ENCODE measurements around the gene CRB1.
"Not testable (repeated sequence)": the region's sequence is repeated elsewhere in the genome, so short reads cannot be mapped to it uniquely, and the experiment has no call there.

CRB1 gene

GRCh38 chr1:197402189-197402588 is 134.1 kb downstream of the CRB1 start:
- no peak for DNase-seq (ENCODE audit: low spot score)

DNA sequence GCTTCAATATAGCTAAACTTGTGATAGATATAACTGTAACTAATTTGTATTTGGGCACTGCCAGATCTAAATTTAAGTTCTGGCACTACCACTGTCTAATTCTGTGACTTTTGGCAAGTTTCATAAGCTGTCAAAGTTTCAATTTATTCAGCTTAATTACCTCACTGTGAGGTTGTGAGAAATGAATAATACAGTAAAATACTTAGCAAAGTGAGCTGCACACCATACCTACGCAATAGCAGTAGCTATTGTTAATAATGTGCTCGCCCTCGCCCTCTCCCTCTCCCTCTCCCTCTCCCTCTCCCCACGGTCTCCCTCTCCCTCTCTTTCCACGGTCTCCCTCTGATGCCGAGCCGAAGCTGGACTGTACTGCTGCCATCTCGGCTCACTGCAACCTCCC is 136.7 kb downstream of the CRB1 start:
- not testable (repeated sequence) for DNase-seq (ENCODE audit: low spot score)

GRCh38 chr1:197405614-197406013 is 137.6 kb downstream of the CRB1 start:
- DNase-seq (ENCODE audit: low spot score): not testable (repeated sequence)

GRCh38 chr1:197413564-197413963 is 145.5 kb downstream of the CRB1 start:
- no peak for DNase-seq (ENCODE audit: low spot score)

DNA sequence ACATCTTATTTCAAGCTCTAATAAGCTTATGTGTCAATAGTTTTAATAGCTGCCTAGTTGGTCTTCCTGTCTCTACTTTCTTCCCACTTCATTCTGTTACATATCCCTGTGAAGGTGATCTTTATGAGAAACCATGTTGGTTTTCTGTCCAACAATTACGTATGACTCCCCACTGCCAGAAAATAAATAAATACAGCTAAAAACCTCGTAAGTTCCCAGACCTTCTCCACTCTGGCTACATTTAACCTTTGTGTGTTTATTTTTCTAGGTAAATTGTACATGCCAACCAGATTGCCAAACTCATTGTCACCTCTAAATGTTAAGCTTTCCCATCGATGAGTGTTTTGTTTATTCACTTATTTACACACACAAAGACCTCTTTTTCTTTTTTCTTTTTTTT is 147.2 kb downstream of the CRB1 start:
- DNase-seq (ENCODE audit: low spot score): no peak

DNA sequence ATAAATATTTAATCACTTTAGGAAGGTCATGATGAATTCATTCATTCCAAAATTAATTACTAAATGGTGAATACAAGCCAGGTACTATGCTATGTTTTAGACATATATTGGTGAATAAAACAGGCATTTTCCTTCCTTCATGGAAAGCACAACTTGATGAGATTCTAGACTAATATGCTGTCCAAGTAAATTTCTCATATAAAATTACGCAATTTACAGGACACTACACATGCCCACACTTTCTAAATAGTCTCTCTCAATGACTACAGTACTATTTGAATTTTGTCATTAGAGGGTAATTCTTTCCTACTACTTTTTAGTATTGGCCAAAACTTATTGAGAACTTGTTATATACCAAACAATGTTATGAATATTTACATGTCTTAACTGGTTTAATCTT is 150.6 kb downstream of the CRB1 start:
- no peak for DNase-seq (ENCODE audit: low spot score)

DNA sequence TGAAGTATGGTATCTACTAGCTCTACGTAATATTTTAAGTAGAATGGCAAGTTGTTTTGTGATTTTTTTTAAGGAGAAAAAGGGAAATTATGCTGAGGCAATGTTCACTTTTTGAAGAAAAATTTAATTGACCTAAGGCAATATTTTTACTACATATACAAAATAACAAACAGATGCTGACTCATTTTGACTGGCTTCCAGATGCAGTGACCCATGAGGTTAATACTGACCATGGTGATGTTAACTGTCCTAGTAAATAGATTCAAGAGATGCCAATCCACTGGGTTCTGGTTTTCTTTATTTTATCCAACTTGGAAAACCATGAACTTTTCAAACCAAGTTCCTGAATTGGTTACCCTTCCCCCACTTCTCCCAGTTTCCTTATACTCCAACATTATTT is 154.9 kb downstream of the CRB1 start:
- DNase-seq (ENCODE audit: low spot score): no peak

- no peak for DNase-seq (ENCODE audit: low spot score)
Measured at GRCh38 chr1:197424380-197424779, 156.3 kb downstream of the CRB1 start.

- no peak for DNase-seq (ENCODE audit: low spot score)
Measured at GRCh38 chr1:197429372-197429771, 161.3 kb downstream of the CRB1 start.

DNA sequence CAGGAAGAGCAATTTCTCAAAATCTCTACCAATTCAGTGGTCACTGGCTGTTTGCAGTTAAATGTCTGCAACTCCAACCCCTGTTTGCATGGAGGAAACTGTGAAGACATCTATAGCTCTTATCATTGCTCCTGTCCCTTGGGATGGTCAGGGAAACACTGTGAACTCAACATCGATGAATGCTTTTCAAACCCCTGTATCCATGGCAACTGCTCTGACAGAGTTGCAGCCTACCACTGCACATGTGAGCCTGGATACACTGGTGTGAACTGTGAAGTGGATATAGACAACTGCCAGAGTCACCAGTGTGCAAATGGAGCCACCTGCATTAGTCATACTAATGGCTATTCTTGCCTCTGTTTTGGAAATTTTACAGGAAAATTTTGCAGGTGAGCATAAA is 167.2 kb downstream of the CRB1 start:
- DNase-seq (ENCODE audit: low spot score): no peak

DNA sequence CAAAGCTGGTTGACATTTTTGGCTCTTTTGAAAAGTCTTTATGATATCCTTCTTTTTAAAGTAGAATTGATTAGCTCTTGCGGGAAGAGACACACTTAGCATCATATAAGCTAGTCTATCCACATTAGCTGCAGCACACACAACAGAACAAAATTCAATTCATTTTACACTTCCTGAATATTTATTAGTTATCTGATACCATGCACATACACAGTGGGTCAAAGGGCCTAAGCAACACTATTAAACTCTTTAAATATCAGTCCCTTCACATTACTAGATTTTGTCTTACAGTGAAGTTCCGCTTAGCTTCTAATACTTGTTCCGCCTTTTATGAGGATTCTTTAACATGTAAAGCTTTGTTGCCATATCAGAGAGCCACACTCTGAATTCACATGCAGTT is 169.5 kb downstream of the CRB1 start:
- no peak for DNase-seq (ENCODE audit: low spot score)

DNA sequence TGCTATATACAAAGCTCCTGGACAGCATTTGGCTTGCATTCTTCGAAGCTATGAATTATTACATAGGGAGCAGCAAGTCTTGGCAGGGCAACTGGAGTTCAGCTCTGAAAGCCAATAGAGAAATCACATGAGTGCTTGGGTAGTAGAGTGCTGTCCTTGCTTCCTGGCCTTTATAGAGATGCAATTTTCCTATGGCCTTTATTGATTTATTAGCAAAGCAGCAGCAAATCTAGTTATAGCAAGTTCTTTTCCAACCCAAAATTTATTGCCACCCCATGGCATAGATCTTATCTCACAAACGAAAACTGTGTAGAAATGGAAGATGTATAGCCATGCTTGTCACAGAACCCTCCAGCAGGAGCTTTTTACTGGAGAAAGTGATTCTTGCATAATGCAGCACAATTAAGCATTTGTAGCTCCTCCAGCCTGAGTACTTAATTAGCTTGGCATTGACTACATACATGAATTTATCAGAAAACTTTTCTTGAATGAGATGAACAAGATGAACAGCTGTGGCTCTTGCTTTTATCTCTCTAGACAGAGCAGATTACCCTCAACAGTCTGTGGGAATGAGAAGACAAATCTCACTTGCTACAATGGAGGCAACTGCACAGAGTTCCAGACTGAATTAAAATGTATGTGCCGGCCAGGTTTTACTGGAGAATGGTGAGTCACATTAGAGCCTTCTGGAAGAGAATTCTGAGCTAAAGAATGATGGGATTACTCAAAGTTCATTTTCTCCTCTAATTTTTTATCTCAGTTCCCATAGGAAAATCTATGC is 170.1 kb downstream of the CRB1 start:
- DNase-seq (ENCODE audit: low spot score): no peak

DNA sequence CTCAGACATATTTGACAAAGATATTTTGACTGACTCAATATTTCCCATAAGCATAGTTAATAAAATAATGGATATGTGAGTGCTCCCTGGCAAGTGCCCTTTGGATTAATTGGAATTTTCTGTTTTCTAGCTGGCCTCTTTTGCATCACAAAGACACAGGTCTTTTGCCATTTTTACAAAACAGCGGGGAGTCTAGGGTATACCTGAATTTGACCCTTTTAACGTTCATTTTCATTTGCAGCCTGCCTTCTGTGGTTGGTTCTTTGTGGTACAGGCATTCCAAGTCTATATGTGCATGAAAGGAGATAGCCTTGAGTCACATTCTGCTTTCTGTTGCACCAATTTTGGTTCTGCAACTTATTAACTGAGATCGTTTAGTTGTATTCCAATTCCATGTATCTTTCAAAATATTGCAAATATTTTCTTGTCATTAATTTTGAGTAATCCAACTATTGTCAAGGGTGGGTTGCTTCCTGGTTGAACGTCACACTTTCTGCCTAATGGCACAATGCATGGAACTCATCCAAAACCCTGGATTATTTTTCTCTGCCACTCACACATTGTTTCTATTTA is 171.7 kb downstream of the CRB1 start:
- DNase-seq (ENCODE audit: low spot score): no peak

DNA sequence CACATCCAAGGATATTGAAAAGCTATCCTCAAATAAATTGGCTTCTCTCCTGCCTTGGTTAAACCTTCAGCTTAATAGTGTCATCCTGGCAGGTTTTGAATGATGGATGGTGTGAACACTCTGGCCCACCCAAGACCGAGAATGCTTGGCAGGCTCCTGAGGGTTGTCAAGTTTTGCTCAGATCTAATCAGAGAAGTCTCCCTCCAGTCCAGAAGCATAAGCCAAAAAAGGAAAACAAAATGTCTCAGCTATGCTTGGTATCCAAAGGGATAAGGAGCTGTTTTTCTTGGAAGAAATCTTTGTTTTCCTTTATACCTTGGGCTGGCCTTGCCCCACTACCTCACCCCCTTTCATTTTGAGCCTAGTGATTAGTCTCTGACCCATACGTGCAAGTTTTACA is 172.7 kb downstream of the CRB1 start:
- no peak for DNase-seq (ENCODE audit: low spot score)

DNA sequence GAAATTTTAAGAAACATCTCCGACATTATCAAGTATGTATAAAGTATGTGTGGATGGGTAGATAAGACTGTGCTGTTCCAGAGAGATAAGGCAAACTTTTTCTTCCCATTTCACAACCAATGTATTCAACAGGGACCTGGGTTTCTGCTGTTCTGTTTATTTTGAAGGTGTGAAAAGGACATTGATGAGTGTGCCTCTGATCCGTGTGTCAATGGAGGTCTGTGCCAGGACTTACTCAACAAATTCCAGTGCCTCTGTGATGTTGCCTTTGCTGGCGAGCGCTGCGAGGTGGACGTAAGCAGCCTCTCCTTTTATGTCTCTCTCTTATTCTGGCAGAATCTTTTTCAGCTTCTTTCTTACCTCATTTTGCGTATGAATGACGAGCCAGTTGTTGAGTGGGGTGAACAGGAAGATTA is 174.0 kb downstream of the CRB1 start:
- no peak for DNase-seq (ENCODE audit: low spot score)

- no peak for DNase-seq (ENCODE audit: low spot score)
Measured at GRCh38 chr1:197444755-197445154, 176.7 kb downstream of the CRB1 start.

GRCh38 chr1:197448121-197448779 is 180.2 kb downstream of the CRB1 start:
- no peak for DNase-seq (ENCODE audit: low spot score)

GRCh38 chr1:197451381-197451780 is 183.3 kb downstream of the CRB1 start:
- no peak for DNase-seq (ENCODE audit: low spot score)

- DNase-seq (ENCODE audit: low spot score): no peak
Measured at GRCh38 chr1:197453376-197454058, 185.5 kb downstream of the CRB1 start.

DNA sequence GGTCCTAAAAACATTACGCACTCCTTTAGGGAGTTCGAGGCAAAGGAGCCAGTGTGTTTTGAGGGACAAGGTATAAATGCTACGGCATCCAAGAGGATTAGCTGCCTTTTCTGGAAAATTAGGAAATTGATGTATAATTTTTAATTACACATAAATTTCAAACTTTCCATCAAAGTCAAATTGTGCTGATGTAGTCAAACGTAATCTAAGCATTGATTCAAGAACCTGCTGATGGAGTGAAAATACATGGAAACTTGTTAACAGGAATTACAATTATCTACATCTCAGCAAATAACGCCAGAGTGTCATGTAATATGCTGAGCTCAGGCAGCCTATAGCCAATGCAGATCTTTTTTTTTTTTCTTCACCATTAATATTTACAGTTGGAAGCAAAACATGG is 194.5 kb downstream of the CRB1 start:
- DNase-seq (ENCODE audit: low spot score): no peak

DNA sequence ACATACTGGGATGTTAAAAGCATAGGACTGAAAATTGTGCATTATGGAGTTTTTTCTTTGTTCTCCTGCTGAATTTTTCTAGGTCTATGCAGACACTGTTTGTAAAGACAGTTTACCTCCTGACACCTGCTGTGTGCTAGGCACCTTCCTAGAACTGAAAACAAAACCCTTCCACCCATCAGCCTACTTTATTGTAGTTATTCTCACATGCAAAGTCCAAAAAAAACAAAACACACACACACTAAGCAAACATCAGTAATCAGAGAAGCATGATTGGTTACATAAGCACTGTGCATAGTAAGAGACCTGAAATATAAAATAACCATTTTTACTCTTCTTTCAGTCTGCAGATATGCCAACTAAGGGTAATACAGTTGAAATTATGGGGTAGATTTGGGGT is 195.1 kb downstream of the CRB1 start:
- DNase-seq (ENCODE audit: low spot score): no peak

- no peak for DNase-seq (ENCODE audit: low spot score)
Measured at GRCh38 chr1:197464044-197464443, 196.0 kb downstream of the CRB1 start.

All from SW480 (cell line).